ENCODE data around the gene CXCR6.

The CXCR6 gene

DNA sequence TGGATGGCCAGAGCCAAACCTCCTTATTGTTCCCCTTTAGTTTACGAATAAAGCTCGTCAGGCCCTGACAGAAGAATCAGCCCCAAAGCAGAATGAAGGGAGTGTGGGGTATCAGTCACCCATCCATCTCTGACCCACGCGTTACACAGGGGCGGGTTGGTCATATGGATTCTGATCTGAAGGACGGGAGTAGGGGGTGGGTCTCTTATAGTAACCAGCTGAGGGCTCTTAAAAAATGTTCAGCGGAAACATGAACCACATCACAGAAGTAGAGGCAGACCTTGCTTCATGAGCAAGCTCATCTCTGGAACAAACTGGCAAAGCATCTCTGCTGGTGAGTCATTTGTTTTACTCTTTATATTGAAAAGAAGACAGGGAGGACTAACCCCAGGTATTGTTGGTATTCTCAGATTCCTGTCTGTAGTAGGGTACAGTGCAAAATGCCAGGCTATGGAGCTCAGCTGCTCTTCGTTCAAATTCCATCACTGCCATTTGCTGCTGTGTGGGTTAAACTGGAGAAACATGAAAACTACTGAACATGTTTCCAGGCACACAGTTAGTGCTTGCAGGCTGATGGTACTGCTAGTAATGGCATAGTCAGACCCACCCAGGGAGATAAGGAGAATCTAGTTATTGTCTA, at the start of gene CXCR6:
Gene CXCR6 (plus strand): TSS at position 258 of the 640 bp plus-strand sequence. CDS start 3,018 bp downstream, outside the sequence.
- DNase-seq: no peak

DNA sequence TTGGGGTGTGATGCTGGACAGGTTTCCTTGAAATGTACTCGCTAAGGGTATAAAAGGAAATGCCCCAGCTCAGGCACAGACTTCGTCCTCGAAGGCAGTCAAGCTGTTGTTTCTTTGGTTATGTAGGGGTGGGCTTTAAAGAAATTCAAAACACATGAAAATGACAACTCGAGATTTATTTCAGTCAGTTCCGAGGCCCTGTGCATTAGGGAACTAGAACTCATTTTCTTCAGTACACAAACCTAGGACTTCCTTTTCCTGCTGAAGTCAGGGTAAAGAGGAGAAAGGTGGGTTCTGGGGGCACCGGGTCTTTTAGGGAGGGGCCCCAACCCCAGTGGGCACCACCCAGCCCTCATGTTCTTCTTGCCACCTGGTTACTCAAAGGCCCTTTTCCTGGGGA, 49.2 kb upstream of the CXCR6 start:
- DNase-seq: no peak

DNA sequence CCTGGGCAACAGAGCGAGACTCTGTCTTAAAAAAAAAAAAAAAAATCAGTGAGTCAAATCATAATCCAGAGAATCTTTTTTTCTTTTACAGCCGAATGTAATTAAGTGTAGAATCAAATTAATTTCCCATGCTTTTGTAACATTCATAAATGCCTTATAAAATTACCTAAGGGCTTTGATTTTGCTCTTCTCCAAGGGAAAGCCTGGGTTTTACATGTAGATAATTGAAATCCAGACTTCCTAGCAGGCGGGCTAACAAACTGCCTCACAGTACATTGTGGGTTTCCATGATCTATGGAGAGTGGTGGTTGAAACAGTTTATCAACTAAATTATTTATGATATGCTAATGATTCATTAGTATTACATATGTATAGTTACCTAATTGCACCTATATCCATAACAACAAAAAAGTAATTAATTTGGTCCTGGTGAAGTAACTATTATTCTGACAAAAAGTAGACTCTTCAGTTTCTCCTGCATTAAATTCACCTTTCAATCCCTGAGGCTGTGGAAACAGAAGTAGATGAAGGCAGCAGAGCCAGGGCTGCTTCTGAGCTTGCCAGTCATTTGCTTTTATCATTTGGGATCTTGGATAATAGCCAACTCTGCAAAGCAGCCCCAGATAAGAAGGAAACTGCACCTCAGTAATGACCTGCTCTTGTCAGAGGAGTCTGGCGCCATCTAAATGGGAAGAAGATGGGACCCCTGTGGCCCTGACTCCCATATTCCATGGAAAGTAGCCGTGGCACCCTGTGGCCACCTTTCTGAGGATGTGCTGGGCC, 47.4 kb upstream of the CXCR6 start:
- DNase-seq: no peak

DNA sequence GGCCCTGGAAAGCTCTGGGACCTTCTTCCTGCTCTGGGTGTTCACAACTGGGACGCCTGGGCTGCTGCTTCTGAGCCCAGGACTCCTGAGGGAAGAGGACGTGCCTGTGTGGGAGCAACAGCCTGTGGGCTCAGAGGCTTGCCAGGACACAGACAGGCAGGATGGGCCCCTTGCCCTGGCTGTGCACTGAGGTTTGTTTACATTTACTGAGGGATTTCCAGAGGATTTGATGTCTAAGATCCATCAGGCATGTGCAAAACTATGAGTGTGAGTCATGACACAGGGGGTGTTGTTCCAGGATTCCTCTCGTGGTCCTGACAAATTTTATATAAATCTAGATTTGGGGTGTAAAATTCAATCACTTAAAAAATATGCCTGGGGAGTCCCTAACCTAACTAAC, 46.3 kb upstream of the CXCR6 start:
- no peak for DNase-seq

DNA sequence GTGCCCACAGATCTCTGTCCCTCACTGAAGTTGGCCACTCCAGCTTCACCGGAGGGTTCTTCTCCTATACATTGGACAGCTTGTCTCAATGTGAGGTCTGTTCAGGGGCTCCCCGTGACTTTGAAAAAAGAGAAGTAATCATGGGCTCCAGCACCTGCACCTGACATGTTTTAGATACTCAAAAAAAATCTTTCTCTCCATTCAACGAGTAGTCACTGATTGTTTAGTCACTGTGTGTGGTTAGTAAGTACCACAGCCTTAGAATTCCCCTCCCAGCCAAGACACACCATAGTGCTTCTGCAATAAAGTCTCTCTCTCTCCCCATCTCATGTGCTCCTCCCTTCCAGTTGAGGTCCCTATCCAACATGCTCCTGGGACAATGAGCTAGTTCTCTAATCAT, 38.3 kb upstream of the CXCR6 start:
- no peak for DNase-seq

DNA sequence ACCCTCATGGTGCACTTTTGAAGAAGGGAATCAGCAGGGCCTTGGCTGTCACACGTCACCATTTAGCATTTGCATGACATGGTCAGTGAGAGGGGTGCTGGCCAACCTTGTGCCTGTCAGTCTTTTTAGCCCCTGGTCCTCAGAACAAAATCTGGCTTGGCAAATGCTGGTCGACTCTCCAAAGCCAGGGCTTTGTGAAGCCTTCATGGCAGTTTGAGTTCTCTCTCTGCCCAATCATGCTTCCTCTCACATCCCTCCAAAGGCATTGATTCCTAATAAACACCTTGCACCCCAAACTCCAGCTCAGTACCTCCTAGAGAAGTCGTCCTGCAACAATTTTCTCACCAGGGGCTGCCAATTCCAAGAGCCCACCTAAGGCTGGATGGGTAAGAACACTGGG, 37.5 kb upstream of the CXCR6 start:
- no peak for DNase-seq

DNA sequence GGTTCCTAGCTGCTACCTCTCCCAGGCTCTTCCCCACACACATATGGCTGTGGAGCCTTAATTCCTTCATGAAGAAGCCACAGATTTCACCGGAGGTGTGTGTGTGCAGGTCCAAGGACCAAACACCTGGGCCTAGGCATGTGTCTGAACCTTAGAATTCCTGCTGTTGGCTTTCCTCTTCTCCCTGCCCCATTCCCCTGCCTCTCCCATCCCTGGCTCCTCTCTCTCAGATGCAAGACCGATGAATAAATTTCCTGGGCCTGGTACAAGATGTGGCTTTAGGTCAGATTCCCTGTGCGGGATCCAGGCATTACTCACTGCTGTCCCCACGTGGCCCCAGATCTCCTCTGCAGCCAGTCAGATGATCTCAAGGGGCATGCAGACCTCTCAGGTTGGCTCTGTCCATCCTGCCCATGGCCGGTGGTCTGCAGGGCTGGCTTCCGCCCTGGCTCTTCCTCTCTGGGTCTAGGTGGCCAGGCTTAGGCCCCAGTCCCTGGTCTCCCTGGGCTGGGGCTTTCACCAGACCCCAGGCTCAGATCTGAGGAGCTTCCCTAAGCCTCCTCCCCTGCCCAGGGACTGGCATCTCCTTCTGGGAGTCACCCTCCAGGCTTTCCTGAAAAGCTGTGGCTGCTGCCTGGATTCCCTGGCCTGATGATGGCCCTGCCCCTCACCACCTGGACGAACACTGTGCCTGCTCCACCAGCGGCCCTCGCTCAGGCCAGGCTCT, 36.4 kb upstream of the CXCR6 start:
- no peak for DNase-seq

DNA sequence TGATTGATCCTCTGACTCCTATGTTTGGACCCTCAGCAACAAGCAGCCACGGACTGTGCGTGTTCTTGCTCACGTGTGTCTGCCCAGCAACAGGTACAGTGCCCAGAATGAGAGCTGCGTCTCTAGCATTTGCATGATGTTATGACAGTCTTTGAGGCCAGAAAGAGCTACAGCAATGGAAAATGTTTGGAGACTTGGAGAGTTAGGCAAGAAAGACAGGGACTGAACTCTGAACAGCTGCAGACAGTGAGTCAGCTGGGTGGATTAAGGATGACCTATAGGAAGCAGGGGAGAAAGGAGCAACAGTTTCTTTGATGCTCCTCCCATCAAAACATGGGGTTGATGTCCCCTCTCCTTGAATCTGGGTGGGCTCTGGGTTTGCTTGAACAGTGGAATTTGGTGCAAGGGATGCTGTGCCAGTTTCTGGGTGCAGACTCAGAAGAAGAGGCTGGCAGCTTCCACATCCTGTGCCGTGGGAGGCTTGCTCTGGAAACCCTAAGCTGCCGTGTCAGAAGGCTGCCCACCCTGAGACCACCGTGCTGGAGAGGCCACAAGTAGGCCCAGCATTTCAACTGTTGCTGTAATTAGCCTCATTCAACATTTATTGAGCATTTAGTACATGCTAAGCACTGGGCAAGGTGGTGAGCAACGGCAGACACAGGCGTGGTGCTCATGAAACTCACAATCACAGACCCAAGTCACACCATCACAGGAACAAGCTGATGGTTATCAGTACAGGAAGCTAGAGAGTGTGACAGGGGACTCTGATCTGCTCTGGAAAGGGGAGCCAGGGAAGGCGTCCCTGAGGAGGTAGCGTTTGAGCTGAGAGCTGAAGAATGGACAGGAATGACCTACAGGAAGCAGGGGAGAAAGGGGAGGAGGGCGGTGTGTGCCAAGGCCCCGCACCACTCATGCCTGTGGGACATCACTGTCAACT, 35.2 kb upstream of the CXCR6 start:
- DNase-seq: no peak

DNA sequence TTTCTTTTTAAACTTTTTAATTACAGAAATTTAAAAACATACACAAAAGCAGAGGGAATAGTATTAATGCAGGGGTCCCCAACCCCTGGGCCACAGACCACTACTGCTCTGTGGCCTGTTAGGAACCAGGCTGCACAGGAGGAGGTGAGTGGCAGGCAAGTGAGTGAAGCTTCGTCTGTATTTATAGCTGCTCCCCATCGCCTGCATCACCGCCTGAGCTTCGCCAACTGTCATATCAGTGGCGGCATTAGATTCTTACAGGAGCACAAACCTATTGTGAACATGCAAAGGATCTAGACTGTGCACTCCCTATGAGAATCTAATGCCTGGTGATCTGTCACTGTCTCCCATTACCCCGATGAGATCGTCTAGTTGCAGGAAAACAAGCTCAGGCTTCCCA, 34.5 kb upstream of the CXCR6 start:
- DNase-seq: no peak

DNA sequence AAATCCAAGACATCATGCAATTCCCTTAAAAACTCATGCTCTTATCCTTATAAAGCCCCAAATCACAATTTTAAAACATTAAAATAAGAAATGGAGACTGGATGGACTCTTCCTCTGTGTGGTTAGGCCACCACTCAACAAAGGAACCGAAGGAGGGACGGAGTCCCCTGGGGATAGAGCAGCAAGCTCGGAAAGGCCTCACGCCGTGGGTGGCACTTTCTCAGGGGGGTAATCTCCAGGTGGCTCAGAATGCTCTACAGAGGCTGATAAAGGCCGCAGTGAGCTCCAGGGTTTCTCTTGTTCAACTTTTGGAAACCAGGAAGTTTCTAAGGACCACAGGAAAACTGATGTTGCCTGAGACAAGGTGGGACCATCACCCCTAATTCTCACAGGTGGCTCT, 33.7 kb upstream of the CXCR6 start:
- no peak for DNase-seq

DNA sequence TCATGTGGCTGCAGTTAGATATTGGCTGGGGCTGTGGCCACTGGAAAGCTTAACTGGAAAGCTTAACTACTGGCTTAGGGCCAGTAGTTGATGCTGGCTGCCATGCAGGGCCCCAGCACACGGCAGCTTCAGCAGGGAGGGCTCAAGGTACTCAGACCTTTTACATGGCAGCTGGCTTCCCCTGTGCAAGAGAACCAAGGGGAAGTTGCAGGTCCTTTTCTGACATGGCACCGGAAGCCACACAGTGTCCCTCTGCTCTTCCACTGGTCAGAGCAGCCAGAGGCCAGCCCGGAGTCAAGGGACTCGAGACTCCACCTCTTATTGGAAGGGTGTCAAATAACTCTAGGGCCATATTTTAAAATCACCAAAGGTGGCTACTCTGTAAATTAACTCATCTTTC, 32.4 kb upstream of the CXCR6 start:
- DNase-seq: no peak

DNA sequence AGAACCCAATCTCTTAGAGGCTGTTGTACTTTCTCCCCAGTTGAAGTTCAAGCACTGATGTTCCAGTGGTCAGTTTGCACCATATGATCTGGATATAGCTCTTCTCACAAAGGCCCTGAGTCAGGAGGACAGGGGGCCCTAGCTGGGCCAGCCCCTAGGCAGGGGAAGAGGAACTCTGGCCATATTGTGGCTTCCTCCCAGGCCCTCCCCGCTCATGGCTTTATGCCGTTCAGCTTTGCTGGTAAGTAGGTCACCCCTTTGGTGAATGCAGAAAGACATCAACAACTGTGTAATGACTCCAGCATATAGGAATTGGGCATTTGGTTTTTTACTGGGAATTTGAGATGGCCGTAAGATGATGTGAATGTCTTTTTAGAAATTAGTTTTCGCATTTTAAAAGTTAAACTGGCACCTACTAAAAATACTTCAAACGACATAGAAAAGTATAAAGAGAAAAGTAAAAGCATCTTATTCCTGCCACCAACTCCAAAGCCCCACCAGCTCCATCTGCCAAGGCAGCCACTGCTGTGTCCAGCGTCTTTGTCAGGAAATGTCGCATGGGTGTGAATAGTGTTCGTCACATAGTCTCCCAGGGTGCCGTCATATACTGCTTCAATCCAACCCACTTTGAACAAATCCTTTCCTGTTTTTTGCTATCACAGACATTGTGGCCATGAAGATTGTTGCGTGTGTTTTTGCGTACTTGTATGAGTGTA, 31.6 kb upstream of the CXCR6 start:
- DNase-seq: no peak

DNA sequence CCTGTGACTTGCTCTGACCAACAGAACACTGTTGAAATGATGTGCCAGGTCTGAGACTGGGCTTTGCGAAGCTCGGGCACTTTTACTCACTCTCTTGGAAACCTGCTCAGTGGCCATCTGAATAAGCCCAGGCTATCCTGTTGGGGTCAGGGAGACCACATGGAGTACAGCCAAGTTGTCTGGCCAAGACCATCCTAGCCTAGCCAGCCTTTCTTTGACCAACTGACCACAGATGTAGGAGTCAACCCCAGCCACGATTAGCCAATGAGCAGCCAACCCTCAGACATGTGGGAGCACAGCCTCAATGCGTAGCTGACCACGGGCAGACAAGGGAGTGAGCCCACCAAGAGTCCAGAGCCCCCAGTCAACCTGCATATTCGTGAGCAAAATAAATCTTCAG, 30.8 kb upstream of the CXCR6 start:
- no peak for DNase-seq

DNA sequence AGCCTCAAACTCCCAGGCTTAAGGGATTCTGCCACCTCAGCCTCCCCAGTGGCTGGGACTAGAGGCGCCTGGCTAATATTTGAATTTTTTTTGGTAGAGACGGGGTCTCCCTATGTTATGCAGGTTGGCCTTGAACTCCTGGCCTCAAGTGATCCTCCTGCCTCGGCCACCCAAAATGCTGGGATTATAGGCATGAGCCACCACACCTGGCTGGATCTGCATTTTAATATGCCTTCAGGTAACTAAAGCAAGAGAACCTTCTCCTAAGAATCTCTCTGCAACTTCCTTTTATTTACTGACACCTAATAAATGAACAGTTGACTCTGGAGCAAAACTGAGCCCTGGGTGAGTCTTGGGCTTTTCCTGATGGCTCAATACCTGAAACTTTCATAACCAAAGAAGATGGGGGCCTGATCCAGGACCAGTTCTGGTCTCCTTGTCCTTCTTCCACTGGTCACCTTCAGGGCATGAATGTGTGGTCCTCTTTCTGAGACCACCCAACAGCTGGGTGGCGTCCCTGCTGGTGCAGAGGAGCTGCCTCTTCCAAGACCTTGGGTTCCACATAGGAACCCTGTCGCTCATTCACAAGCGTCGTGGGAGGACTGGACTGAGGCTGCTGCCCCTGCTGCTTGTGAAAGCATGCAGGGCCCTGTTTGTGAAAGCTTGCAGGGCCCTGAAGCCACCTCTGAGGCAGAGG, 28.8 kb upstream of the CXCR6 start:
- no peak for DNase-seq

DNA sequence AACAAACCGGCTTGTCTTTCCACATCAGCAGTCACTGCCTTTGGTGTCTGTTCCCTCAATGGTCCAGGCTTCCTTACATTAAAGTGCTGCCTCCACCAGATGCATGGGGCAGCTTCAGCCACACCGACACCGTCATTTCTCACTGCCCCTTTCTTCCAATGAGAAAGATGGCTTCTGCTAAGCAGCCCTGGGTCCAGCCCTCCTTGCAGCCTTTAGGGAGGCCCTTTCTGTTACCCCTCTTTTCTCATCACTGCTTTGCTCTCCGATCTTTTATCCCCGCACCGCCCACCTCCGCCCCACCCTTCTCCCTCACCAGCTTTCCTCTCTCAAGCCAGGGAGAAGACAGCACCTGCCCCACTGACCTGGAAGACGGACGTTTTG, 28.2 kb upstream of the CXCR6 start:
- DNase-seq: no peak

DNA sequence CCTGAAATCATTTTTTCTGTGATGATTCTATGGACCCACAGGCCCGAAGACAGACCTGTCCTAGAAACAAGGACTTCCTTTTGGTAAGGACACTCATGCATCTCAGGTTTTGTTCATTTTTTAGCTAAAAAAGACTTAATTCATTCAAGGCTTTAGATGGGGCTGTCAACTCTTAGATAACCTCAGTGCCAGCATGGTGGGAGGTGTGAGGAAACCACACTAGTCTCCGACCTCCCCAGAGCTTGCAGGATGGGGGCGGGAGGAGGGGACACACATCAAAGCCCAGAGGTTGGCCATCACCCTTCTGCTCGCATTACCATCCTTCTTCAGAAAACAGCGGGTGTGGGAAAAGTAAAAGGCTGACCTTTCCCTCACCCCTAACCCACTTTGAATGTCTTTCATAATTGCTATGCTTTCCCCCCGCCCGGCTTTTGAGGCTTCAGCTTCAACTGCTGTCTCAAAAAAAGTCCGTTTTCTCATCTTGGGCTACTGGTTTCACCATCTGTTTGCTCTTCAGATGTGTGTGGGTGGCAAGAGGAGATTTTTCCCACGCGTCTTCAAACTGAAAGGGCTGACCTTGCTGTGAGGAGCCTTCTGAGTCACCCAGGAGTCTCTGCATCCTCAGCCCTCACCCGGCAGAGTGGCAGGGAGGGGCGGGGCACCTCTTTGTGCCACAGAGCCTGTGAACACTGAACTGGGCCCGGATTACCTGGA, 27.6 kb upstream of the CXCR6 start:
- no peak for DNase-seq

DNA sequence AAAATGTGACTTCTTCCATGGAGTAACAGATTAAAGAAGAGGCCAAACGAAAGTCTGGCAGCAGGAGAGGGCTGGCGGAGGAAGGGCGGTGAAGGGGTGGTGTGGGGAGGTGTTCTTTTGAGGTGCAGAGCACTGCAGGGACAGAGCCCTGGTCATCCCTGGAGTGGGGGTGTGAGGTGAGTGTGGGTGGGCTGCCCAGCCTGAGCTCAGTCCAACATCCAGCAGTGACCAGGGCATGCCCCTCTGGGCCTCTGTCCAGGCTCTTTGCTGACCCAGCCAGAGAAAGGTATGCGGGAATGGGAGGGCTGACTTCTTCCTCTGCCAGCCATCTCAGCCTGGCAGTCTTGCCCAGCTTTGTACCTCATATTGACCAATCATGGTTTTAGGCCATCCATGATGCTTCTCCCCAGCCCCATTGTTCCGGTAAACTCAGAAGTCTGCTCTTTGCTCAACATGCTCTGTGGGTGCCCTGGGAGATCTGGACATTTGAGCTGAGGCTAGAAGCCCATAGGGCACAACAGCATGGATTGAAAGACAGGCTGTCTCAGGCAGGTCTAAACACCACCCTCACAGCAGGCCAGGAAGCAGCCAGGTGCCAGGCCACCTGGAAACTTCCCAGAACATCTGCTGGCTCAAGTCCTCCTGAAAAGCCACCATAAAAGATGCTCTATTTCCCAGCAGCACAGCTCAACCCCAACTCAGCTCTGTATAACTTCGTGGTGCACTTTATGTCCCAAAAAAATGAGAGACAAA, 25.9 kb upstream of the CXCR6 start:
- no peak for DNase-seq

DNA sequence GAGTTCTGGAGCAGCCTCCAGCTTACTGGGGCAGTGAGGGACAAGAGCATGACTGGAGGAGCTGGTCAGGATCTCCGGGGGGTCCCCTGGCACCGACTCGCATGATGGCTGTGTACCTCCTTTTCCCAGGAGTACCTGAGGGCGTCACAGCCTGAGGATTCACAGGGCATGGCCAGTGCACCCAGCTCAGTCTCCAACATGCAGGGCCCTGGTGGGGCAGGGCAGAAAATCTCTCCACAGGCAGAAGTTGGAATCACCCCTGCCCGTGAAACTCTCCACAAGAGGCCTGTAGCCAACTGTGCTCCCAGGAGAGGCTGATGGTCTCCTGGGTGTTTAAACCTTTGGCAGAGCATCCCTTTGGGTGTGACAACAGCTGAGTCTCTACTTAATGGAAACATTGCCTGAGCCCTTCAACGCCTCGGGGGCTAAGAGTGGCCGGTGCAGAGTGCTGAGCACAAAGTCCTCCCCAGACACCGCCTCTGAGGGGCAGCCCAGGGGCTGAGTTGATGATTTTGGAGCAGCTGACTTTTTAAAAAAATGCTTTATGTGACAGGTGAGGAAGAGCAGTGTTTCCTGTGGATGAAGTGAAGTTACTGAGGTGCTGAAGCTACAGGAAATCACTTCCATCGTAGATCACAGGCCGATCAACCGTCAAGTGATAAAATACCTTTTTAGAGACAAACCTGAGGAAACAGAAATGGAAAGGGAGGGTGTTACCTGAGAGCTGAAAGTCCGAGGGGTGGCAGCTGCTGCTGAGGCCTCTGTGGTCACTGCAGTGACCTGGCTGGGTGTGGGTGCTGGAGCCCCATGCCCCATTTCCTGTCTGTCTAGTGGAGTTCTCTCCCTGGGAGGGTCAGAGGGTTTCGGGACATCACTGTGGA, 21.9 kb upstream of the CXCR6 start:
- no peak for DNase-seq

DNA sequence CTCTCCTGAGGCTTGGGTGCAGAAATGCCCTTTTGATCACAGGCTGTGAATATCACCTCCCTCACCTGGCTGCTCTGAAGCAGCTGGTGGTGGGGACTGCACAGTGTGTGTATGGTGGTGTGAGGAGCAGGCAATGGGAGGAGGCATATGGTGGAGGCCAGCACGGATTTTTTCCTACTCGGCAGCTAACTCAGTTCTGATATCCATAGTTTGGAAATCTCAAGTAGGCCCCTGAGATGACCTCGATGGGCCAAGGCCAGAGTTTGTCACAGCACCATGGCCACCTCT, 21.3 kb upstream of the CXCR6 start:
- no peak for DNase-seq

Measured in NCI-H526 treated with DMSO at 0.1 percent for 48 hours (cell line).